Activated CD8-positive, alpha-beta memory T cell treated with anti-CD3 and anti-CD28 coated beads, Interleukin-2, amount 10 ng/mL, durations not matched to agents 7 days and 5 days (primary cell): Measurements from ENCODE around the gene COPS7B. TPM values are rescaled to one million over a fixed set of nuclear protein-coding genes. Genes with fewer than 3 reads are reported as not detected.
A peak's percentile ranks its signal among the peaks of the same experiment; 100 is the strongest.

ENCODE experiments used
- ATAC-seq: fragments of 150-1000 bp; cut with Tn5 transposase; one replicate; pipeline ENCODE4 v1.10.0; 2021; ENCODE audit warnings: moderate library complexity
- CTCF ChIA-PET: fragments of 350-600 bp; sonication (Branson Sonifier 250); formaldehyde crosslinking; loops from one replicate; lab custom pipeline; 2021; ENCODE audit warnings: antibody characterized with exemption; lab: Charles Lee
- DNase-seq: peaks from one replicate; pipeline ENCODE4 v3.0.0-alpha.2; 2020
- H3K27ac Mint-ChIP-seq: one replicate; pipeline ENCODE4 v1.8.0; 2021; ENCODE audit warnings: mild to moderate bottlenecking, mixed read lengths
- H3K27me3 Mint-ChIP-seq: one replicate; pipeline ENCODE4 v1.8.0; 2021; ENCODE audit warnings: mixed read lengths
- H3K36me3 Mint-ChIP-seq: one replicate; pipeline ENCODE4 v1.8.0; 2021; ENCODE audit warnings: mild to moderate bottlenecking, mixed read lengths
- H3K4me1 Mint-ChIP-seq: one replicate; pipeline ENCODE4 v1.8.0; 2021; ENCODE audit warnings: mixed read lengths
- H3K4me3 Mint-ChIP-seq: one replicate; pipeline ENCODE4 v1.8.0; 2021; ENCODE audit warnings: mild to moderate bottlenecking, moderate library complexity, mixed read lengths
- H3K9me3 Mint-ChIP-seq: one replicate; pipeline ENCODE4 v1.8.0; 2022; ENCODE audit warnings: low read depth, mixed read lengths
- total RNA-seq, 2 experiments: library from RNA; stranded (reverse); gene quantifications; one replicate each; pipeline ENCODE4 v1.2.3, GENCODE V29; 2021

The COPS7B gene
- total RNA-seq, 2 experiments from 2014 or later, result 47.3 to 54.4 TPM

GRCh38 chr2:231769170-231770136 is 16.8 kb upstream of the COPS7B start:
- ATAC-seq (peak; percentile 67), DNase-seq (no peak)
- Mint-ChIP-seq H3K9me3 (no peaks in the 10 kb centered on the region), H3K4me3 (no peak overlapping the region), H3K27me3 (no peaks in the 10 kb centered on the region), H3K36me3 (no peaks in the 10 kb centered on the region), H3K4me1 (peaks cover 31% of the 10 kb centered on the region), H3K27ac (peak overlapping the region; percentile 7)
- CTCF ChIA-PET, result no interaction called here

- Mint-ChIP-seq H3K27me3 (no peaks in the 10 kb centered on the region), H3K4me1 (peaks cover 40% of the 10 kb centered on the region), H3K4me3 (peak overlapping the region; percentile 94), H3K36me3 (peaks cover 2% of the 10 kb centered on the region), H3K27ac (no peak overlapping the region), H3K9me3 (no peaks in the 10 kb centered on the region)
- no peak for ATAC-seq
- peak; percentile 51 for DNase-seq
- CTCF ChIA-PET, result interaction anchor here (1.0 to 1.3 kb wide), 3 partner anchors 24 to 67 kb away, joined by 3 to 6 read pairs (median 3); no protein-coding TSS in a partner anchor
These were observed 5.9 kb upstream of the COPS7B start for GRCh38 chr2:231780123-231780908.

GRCh38 chr2:231780909-231781797 is 5.1 kb upstream of the COPS7B start, which contains the start of gene PDE6D:
Gene PDE6D (minus strand): TSS chr2:231781282. CDS start chr2:231781114, 168 bp downstream.
- no peaks in the 10 kb centered on the region for H3K9me3 Mint-ChIP-seq

GRCh38 chr2:231781798-231782726 is 4.2 kb upstream of the COPS7B start:
- Mint-ChIP-seq H3K27me3 (no peaks in the 10 kb centered on the region), H3K4me1 (peaks cover 52% of the 10 kb centered on the region), H3K9me3 (no peaks in the 10 kb centered on the region), H3K4me3 (peak overlapping the region; percentile 94), H3K36me3 (peaks cover 2% of the 10 kb centered on the region), H3K27ac (peak overlapping the region; percentile 94)
- CTCF ChIA-PET, result interaction anchor here (1.3 kb wide), 1 partner anchor 68 kb away, joined by 6 read pairs; no protein-coding TSS in a partner anchor
- DNase-seq (peak; percentile 54), ATAC-seq (no peak)

More at GRCh38 chr2:231780909-231781797, 5.1 kb upstream of the COPS7B start, which contains the start of gene PDE6D:
- peaks cover 47% of the 10 kb centered on the region for H3K4me1 Mint-ChIP-seq
- peak; percentile 95 for ATAC-seq
- peak within 1 kb of the TSS; percentile 94 for H3K4me3 Mint-ChIP-seq
- H3K27me3 Mint-ChIP-seq, result no peaks in the 10 kb centered on the region
- CTCF ChIA-PET, result interaction anchor here (1.3 kb wide), 1 partner anchor 67 kb away, joined by 6 read pairs; no protein-coding TSS in a partner anchor
- peak; percentile 97 for DNase-seq
- H3K27ac Mint-ChIP-seq, result peak within 1 kb of the TSS; percentile 94
- peaks cover 2% of the 10 kb centered on the region for H3K36me3 Mint-ChIP-seq

GRCh38 chr2:231785413-231785812 is 832 bp upstream of the COPS7B start:
- Mint-ChIP-seq H3K9me3 (no peaks in the 10 kb centered on the region), H3K27me3 (no peaks in the 10 kb centered on the region), H3K36me3 (peaks cover 6% of the 10 kb centered on the region), H3K4me3 (peak overlapping the region; percentile 92), H3K27ac (no peak overlapping the region), H3K4me1 (peaks cover 56% of the 10 kb centered on the region)
- DNase-seq, result no peak
- CTCF ChIA-PET, result interaction anchor here (1.3 to 2.4 kb wide), 9 partner anchors 11 to 184 kb away, joined by 3 to 12 read pairs (median 6); no protein-coding TSS in a partner anchor
- ATAC-seq, result no peak

GRCh38 chr2:231785822-231786176 is 446 bp upstream of the COPS7B start:
- DNase-seq (no peak), ATAC-seq (no peak)
- H3K27ac Mint-ChIP-seq, result peak overlapping the region; percentile 80
- H3K9me3 Mint-ChIP-seq, result no peaks in the 10 kb centered on the region
- H3K27me3 Mint-ChIP-seq, result no peaks in the 10 kb centered on the region
- H3K36me3 Mint-ChIP-seq, result peaks cover 6% of the 10 kb centered on the region
- H3K4me3 Mint-ChIP-seq, result peak overlapping the region; percentile 92
- peaks cover 56% of the 10 kb centered on the region for H3K4me1 Mint-ChIP-seq
- CTCF ChIA-PET, result interaction anchor here (0.9 to 2.4 kb wide), 11 partner anchors 10 to 184 kb away, joined by 3 to 12 read pairs (median 6); no protein-coding TSS in a partner anchor

GRCh38 chr2:231786917-231787292 is 660 bp downstream of the COPS7B start:
- DNase-seq (no peak), ATAC-seq (no peak)
- Mint-ChIP-seq H3K4me1 (peaks cover 55% of the 10 kb centered on the region), H3K4me3 (peak overlapping the region; percentile 92), H3K27ac (peak overlapping the region; percentile 83), H3K27me3 (no peaks in the 10 kb centered on the region), H3K36me3 (peaks cover 6% of the 10 kb centered on the region), H3K9me3 (no peaks in the 10 kb centered on the region)
- CTCF ChIA-PET, result interaction anchor here (0.9 to 2.2 kb wide), 6 partner anchors 10 to 109 kb away, joined by 3 to 12 read pairs (median 5); no protein-coding TSS in a partner anchor

- Mint-ChIP-seq H3K27me3 (no peaks in the 10 kb centered on the region), H3K4me1 (peaks cover 21% of the 10 kb centered on the region), H3K27ac (no peak overlapping the region), H3K36me3 (peaks cover 19% of the 10 kb centered on the region), H3K4me3 (no peak overlapping the region), H3K9me3 (no peaks in the 10 kb centered on the region)
- CTCF ChIA-PET, result interaction anchor here (0.6 to 2.0 kb wide), 3 partner anchors 9 to 636 kb away, joined by 3 to 6 read pairs (median 4); no protein-coding TSS in a partner anchor
- ATAC-seq (no peak), DNase-seq (no peak)
These were observed 4.9 kb downstream of the COPS7B start for GRCh38 chr2:231791107-231791506.

- no peak overlapping the region for H3K4me3 Mint-ChIP-seq
- ATAC-seq (no peak), DNase-seq (no peak)
- peaks cover 1% of the 10 kb centered on the region for H3K4me1 Mint-ChIP-seq
- H3K36me3 Mint-ChIP-seq, result peaks cover 24% of the 10 kb centered on the region
- CTCF ChIA-PET, result no interaction called here
- H3K27me3 Mint-ChIP-seq, result no peaks in the 10 kb centered on the region
- no peaks in the 10 kb centered on the region for H3K9me3 Mint-ChIP-seq
- no peak overlapping the region for H3K27ac Mint-ChIP-seq
These were observed 8.1 kb downstream of the COPS7B start for GRCh38 chr2:231794383-231794782.

GRCh38 chr2:231795525-231796327 is 9.5 kb downstream of the COPS7B start:
- no peak for DNase-seq
- Mint-ChIP-seq H3K4me1 (peaks cover 1% of the 10 kb centered on the region), H3K36me3 (peaks cover 26% of the 10 kb centered on the region), H3K27me3 (no peaks in the 10 kb centered on the region), H3K27ac (no peak overlapping the region), H3K9me3 (no peaks in the 10 kb centered on the region), H3K4me3 (no peak overlapping the region)
- ATAC-seq, result no peak
- CTCF ChIA-PET, result interaction anchor here (0.7 to 1.8 kb wide), 2 partner anchors 10 to 186 kb away, joined by 3 to 6 read pairs; partner anchors contain the start of gene COPS7B
